PC-9 (cell line): ENCODE data around the gene BRS3. TPM values are rescaled to one million over a fixed set of nuclear protein-coding genes. Genes with fewer than 3 reads are reported as not detected.

Experiments
- BruUV-seq: library from RNA; stranded (reverse); fragments of 400-500 nt; replicated peaks from 2 replicates; lab custom pipeline; 2021; lab: Mats Ljungman, UMichigan
- CTCF ChIA-PET: fragments of 300-600 bp; sonication (Branson Sonifier 250); formaldehyde crosslinking; loops from one replicate; lab custom pipeline; 2022; ENCODE audit warnings: antibody characterized with exemption; lab: Charles Lee
- POLR2A ChIA-PET: fragments of 300-600 bp; sonication (Branson Sonifier 250); formaldehyde crosslinking; loops from one replicate; lab custom pipeline; 2022; ENCODE audit warnings: antibody characterized with exemption; ENCODE audit not compliant: unreplicated experiment; lab: Charles Lee
- DNase-seq, 2 experiments: peaks; one replicate each; pipeline versions ENCODE4 v3.0.0 to v3.0.0-alpha.2; 2015 to 2022; ENCODE audit warnings: mixed read lengths in 1 of 2
- H2AFZ ChIP-seq: fragments of 200-600 bp; sonication (generic); 2 replicates; pipeline ENCODE4 v1.8.1; 2017; ENCODE audit warnings: antibody characterized with exemption
- H3F3A ChIP-seq: fragments of 200-600 bp; sonication (generic); 2 replicates; pipeline ENCODE4 v1.8.1; 2017; ENCODE audit warnings: antibody characterized with exemption, mild to moderate bottlenecking, low read depth; ENCODE audit not compliant: insufficient read depth
- H3K27ac ChIP-seq: fragments of 200-600 bp; sonication (generic); 2 replicates; pipeline ENCODE4 v1.6.1; 2016; ENCODE audit warnings: mixed run types
- H3K27me3 ChIP-seq: fragments of 200-600 bp; sonication (generic); 2 replicates; pipeline ENCODE4 v1.6.1; 2016; ENCODE audit warnings: low read depth, mixed run types; ENCODE audit not compliant: insufficient read depth
- H3K36me3 ChIP-seq: fragments of 200-600 bp; sonication (generic); 2 replicates; pipeline ENCODE4 v1.6.1; 2016; ENCODE audit warnings: low read depth, mixed run types
- H3K4me1 ChIP-seq: fragments of 200-600 bp; sonication (generic); replicated peaks from 2 replicates; pipeline ENCODE4 v1.6.1; 2016; ENCODE audit warnings: mixed run types; ENCODE audit not compliant: insufficient read depth
- H3K4me2 ChIP-seq: fragments of 200-600 bp; sonication (generic); 2 replicates; pipeline ENCODE4 v1.6.1; 2017; ENCODE audit warnings: mixed run types
- H3K4me3 ChIP-seq: fragments of 200-600 bp; sonication (generic); 2 replicates; pipeline ENCODE4 v1.6.1; 2016; ENCODE audit warnings: mixed run types
- H3K79me2 ChIP-seq: fragments of 200-600 bp; sonication (generic); 2 replicates; pipeline ENCODE4 v1.6.1; 2017; ENCODE audit warnings: low read depth, mixed run types
- H3K9me2 ChIP-seq: fragments of 200-600 bp; sonication (generic); 2 replicates; pipeline ENCODE4 v1.8.1; 2017; ENCODE audit warnings: mild to moderate bottlenecking; ENCODE audit not compliant: insufficient read depth
- H3K9me3 ChIP-seq: fragments of 200-600 bp; sonication (generic); 2 replicates; pipeline ENCODE4 v1.8.1; 2016; ENCODE audit warnings: low read depth; ENCODE audit not compliant: insufficient read depth
- H4K20me1 ChIP-seq: fragments of 200-600 bp; sonication (generic); 2 replicates; pipeline ENCODE4 v1.8.1; 2017; ENCODE audit not compliant: insufficient read depth
- CTCF ChIP-seq: fragments of 200-600 bp; sonication (generic); conservative IDR thresholded peaks from 2 replicates; pipeline ENCODE4 v1.6.1; 2017; ENCODE audit warnings: mixed run types, antibody characterized with exemption, mild to moderate bottlenecking, moderate library complexity
- EZH2 ChIP-seq: fragments of 200-600 bp; sonication (generic); IDR thresholded peaks from 2 replicates; pipeline ENCODE4 v1.8.0; 2017; ENCODE audit warnings: antibody characterized with exemption, low read depth
- intact Hi-C: fragments of 100-400 bp; cut with micrococcal nuclease; formaldehyde crosslinking; loops from one replicate; pipeline ENCODE4 v1.10.0; 2022; ENCODE audit not compliant: unreplicated experiment
- total RNA-seq: library from RNA; stranded (reverse); gene quantifications from 2 replicates; pipeline ENCODE4 v1.2.3, GENCODE V29; 2021

The BRS3 gene
- total RNA-seq, 1 experiment from 2014 or later: not detected

- peaks cover 16% of the 10 kb centered on the region; the same call in 1 of the 2 replicates for H4K20me1 ChIP-seq
- POLR2A ChIA-PET: no interaction called here
Observed at GRCh38 chrX:136542281-136542680, 54.5 kb downstream of the BRS3 start.

More at GRCh38 chrX:136542281-136542680, 54.5 kb downstream of the BRS3 start:
- DNase-seq: no peak
- TF ChIP-seq CTCF (no peak), EZH2 (no peak)
- intact Hi-C loops: no loop called here
- no peak overlapping the region for H3K4me2 ChIP-seq
- peaks cover 75% of the 10 kb centered on the region for H3K79me2 ChIP-seq
- H3K36me3 ChIP-seq: peaks cover 62% of the 10 kb centered on the region
- H3K9me2 ChIP-seq: no peaks in the 10 kb centered on the region
- H3K4me1 ChIP-seq: no peaks in the 10 kb centered on the region
- H3K27ac ChIP-seq: no peak overlapping the region
- H3K4me3 ChIP-seq: no peak overlapping the region
- BruUV-seq: no TSS peak
- H3F3A ChIP-seq: no peaks in the 10 kb centered on the region
- H2AFZ ChIP-seq: no peak overlapping the region
- no peaks in the 10 kb centered on the region for H3K9me3 ChIP-seq
- CTCF ChIA-PET: no interaction called here
- no peaks in the 10 kb centered on the region for H3K27me3 ChIP-seq

Other genes starting within 250 kb of the BRS3 start
- 14.6 and 19.0 TPM in 2 replicates for gene MAP7D3, start 236.5 kb upstream of the BRS3 start, total RNA-seq
- not detected in 2 replicates for gene ADGRG4, start 187.0 kb upstream of the BRS3 start, total RNA-seq
- gene HTATSF1, start 9.6 kb downstream of the BRS3 start, total RNA-seq: 64.3 and 72.4 TPM in 2 replicates
- gene VGLL1, start 44.3 kb downstream of the BRS3 start, total RNA-seq: 112 and 154 TPM in 2 replicates
- gene CD40LG, start 160.2 kb downstream of the BRS3 start, total RNA-seq: not detected in 2 replicates